ENCODE measurements around the gene HEXB.

HEXB gene

DNA sequence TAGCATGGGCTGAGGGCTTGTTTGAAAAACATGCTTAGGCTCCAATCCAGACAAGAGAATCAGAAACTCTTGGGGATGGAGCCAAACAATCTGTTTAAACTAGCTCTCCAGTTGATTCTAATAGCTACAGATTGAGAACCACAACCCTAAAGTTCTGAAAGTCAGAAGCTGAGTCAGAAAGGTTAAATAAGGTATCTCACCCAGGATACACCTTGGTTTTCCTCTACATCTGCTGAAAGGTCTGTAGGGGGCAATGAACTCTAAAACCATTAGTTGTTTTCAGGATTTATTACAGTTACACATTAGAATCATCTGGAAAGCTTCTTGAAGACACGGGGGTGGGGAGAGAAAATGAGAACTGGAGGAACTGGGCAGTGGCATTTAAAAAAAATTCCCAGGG lies 76.2 kb downstream of the HEXB start:
- DNase-seq, result no peak

DNA sequence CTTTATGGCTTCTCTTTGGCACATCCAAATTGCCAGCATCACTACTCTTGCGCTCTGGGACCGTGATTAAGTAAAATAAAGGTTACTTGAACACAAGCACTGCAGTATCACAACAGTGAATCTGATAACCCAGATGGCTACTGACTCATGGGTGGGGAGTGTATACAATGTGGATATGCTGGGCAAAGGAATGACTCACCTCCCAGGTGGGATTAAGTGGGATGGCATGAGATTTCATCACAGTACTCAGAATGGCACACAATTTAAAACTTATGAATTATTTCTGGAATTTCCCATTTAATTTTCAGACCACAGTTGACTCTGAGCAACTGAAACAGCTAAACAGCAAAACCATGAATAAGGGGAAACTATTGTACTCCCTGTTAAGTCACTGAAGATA lies 77.6 kb downstream of the HEXB start:
- no peak for DNase-seq

DNA sequence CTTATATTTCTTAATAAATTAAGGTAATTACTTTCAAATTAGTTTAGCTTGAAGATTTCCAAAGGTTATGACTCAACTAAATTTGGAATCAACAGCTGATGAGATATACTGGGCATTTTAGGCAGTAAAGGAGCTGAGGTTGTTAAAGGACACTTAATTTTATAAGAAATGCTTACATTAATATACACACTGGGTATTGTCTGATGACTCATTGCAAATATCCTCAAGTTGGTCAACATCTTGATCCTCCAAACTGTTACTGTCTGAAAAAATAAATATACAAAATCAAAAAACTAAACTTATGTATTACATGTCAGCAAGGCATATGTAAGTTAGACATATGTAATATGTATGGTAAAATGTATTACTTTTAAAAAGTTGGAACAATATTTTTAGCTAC lies 78.5 kb downstream of the HEXB start:
- DNase-seq, result no peak

DNA sequence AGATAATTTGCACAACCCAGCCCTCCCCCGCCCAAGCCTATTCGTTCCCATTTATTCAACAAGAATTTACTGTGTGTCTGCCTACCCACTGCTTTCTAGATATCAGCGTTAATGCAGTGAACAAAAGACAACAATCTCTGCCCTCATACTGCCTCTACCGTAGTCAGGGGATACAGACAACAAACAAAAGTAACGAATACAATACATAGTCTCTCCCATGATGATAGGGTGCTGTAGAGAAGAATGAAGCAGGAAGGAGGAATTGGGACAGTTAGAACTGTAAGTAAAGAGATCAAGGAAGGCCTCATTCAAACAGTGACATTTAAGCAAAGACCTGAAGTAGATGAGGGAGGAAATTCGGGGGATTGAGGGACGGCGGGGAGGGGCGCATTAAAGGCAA lies 80.2 kb downstream of the HEXB start:
- no peak for DNase-seq

DNA sequence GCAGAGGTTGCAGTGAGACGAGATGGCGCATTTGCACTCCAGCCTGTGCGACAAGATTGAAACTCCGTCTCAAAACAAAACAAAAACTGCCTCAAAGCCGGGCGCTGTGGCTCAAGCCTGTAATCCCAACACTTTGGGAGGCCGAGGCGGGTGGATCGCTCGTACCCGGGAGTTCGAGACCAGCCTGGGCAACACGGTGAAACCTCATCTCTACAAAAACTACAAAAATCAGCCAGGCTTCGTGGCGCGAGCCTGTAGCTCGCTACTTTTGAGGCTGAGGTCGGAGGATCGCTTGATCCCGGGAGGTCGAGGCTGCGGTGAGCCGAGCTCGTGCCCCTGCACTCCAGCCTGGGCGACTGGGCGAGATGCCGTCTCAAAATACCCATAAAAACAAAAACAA lies 80.9 kb downstream of the HEXB start:
- no peak for DNase-seq

DNA sequence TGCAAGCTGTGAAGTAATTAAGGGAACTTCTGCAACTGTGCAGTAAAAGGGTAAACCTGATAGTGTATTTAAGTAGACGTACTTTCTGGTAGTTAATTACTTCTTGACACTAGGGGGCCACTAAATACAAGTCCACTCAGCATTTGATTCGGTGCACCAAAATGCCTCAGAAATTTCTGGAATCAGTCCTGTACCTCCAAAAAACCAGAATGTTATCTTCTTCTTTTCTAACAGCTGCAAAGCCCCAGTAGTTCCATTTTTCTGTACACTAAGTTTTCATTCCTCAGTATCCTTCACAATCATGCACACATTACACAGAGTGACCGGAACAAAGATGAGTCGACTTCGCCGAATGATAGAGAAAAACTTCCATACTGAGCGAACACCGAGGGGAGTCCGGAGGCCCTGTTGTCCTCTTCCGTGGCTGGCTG lies 81.4 kb downstream of the HEXB start:
- DNase-seq, result peak; percentile 40

DNA sequence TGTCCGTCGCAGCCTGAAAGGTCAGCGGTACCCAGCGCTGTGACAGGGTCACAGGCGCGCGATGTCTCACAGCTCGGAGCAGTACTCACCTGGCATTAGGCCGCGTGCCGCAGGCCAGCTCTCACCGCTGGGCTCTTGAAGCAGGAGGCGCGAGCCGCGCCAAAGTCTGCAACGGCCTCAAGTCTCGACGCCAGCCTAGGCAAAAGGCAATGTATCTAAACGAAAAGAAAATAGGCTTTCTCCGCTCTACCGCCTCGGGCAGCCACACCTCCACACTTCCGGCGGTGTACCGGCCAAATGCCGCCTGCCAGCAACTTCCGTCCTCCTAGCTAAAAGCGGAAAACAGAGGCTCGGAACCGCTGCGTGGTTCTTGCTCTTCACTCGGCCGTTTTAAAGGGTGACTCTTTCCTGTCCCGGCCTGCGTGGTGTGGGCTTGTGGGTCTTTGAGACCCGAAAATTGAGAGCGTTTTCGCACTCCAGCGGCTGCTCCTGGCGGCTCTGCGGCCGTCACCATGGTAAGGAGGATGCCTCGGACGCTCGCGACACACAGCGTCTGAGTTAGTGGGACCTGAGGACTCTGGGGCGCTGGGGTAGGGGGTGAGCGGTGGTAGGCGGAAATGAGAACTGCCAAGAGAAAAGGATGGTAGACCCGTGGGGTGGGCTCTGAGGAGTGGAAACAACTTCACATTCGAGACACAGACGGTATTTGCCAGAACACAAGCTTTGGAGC lies 82.0 kb downstream of the HEXB start, which contains the start of the genes GFM2 and NSA2:
Gene GFM2 (minus strand): TSS at position 269 of the 730 bp plus-strand sequence. CDS start 3,375 bp downstream, outside the sequence.
Gene NSA2 (plus strand): TSS at position 401 of the 730 bp plus-strand sequence. CDS start 112 bp downstream, at position 513.
- peak; percentile 97 for DNase-seq

DNA sequence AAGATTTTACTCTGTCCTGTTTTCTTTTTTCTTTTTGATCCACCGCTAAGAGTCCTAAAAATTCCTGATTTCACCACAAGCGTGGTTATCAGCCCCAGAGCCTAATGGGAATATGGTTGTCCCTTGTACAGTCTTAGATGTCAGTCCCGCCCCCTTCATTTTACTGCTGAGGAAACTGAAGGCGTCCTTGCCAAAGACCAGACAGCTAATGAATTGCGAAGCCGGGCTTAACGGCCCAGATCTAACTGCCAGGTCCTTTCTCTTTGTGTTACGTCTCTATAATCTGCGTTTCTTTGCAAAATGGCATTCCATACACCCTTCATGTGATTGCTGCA lies 82.5 kb downstream of the HEXB start:
- no peak for DNase-seq

Data from midbrain (tissue), 1 donor.